ENCODE measurements around the gene C1QB. TPM values are rescaled to one million over a fixed set of nuclear protein-coding genes. Genes with fewer than 3 reads are reported as not detected.

Gene C1QB
- total RNA-seq, 1 donor from 2014 or later = not detected

DNA sequence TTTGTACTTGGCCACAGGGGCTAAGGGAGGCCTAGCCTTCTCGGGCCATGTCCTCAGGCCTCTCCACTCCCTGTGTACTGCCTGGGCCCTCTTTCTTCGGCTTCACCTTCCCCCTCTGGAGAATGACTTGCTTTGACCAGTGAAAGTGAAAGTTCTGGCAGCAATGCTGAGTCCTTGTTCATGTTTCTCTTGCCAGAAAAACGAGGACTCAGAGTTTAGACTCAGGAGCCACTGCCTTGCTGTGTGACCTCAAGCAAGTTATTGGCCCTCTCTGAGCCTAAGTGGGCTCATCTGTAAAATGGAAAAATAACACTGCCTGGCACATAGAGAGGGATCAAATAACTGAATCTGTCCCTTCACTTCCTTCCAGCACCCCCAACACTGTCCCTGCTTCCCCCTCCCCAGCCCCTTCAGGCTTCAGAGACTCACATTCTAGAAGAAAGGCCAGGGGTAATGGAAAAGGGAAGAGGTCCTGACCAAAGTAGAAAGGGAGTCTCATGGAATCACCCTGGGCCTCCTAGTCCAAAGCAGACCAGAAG is 15.1 kb upstream of the C1QB start:
- no peaks in the 10 kb centered on the region for H3K36me3 Mint-ChIP-seq (ENCODE audit: low read depth, unreplicated experiment)
- no peak for DNase-seq (ENCODE audit: low spot score)
- no peaks in the 10 kb centered on the region for H3K4me1 Mint-ChIP-seq (ENCODE audit: unreplicated experiment)
- H3K27ac Mint-ChIP-seq (ENCODE audit: unreplicated experiment) = no peak overlapping the region
- H3K9me3 Mint-ChIP-seq (ENCODE audit: unreplicated experiment) = no peaks in the 10 kb centered on the region
- TF ChIP-seq, protein P1, sequence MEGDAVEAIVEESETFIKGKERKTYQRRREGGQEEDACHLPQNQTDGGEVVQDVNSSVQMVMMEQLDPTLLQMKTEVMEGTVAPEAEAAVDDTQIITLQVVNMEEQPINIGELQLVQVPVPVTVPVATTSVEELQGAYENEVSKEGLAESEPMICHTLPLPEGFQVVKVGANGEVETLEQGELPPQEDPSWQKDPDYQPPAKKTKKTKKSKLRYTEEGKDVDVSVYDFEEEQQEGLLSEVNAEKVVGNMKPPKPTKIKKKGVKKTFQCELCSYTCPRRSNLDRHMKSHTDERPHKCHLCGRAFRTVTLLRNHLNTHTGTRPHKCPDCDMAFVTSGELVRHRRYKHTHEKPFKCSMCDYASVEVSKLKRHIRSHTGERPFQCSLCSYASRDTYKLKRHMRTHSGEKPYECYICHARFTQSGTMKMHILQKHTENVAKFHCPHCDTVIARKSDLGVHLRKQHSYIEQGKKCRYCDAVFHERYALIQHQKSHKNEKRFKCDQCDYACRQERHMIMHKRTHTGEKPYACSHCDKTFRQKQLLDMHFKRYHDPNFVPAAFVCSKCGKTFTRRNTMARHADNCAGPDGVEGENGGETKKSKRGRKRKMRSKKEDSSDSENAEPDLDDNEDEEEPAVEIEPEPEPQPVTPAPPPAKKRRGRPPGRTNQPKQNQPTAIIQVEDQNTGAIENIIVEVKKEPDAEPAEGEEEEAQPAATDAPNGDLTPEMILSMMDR (IDR thresholded peaks at IDR 0.05; ENCODE audit: unreplicated experiment) = no peak
- peaks cover 9% of the 10 kb centered on the region for H3K27me3 Mint-ChIP-seq (ENCODE audit: unreplicated experiment)
- no peak overlapping the region for H3K4me3 Mint-ChIP-seq (ENCODE audit: unreplicated experiment)

DNA sequence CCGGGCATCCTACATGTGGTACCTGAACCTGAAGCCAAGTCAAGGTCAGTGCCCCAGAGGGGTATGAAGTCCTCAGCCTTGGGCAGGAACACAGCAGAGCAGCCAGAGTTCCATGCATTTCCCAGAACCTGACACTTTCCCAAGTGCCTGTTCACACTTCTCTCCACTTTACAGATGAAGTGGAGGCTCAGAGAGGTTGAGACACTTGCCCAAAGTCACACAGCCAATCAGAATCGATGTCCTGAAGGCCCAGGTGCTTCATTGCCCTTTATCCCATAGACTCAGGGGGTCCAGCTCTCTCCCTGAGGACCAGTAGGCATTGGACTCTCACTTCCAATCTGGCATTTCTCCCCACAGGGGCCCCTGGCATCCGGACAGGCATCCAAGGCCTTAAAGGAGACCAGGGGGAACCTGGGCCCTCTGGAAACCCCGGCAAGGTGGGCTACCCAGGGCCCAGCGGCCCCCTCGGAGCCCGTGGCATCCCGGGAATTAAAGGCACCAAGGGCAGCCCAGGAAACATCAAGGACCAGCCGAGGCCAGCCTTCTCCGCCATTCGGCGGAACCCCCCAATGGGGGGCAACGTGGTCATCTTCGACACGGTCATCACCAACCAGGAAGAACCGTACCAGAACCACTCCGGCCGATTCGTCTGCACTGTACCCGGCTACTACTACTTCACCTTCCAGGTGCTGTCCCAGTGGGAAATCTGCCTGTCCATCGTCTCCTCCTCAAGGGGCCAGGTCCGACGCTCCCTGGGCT is 14.4 kb upstream of the C1QB start:
- TF ChIP-seq, protein P1 (IDR thresholded peaks at IDR 0.05; ENCODE audit: unreplicated experiment) = no peak
- DNase-seq (ENCODE audit: low spot score) = no peak
- Mint-ChIP-seq H3K27ac (ENCODE audit: unreplicated experiment) (no peak overlapping the region), H3K9me3 (ENCODE audit: unreplicated experiment) (no peaks in the 10 kb centered on the region), H3K27me3 (ENCODE audit: unreplicated experiment) (peaks cover 12% of the 10 kb centered on the region), H3K4me3 (ENCODE audit: unreplicated experiment) (no peak overlapping the region), H3K4me1 (ENCODE audit: unreplicated experiment) (no peaks in the 10 kb centered on the region), H3K36me3 (ENCODE audit: low read depth, unreplicated experiment) (no peaks in the 10 kb centered on the region)

GRCh38 chr1:22639286-22639685 is 13.8 kb upstream of the C1QB start:
- Mint-ChIP-seq H3K4me1 (ENCODE audit: unreplicated experiment) (no peaks in the 10 kb centered on the region), H3K36me3 (ENCODE audit: low read depth, unreplicated experiment) (no peaks in the 10 kb centered on the region), H3K27me3 (ENCODE audit: unreplicated experiment) (peaks cover 12% of the 10 kb centered on the region), H3K4me3 (ENCODE audit: unreplicated experiment) (no peak overlapping the region), H3K9me3 (ENCODE audit: unreplicated experiment) (no peaks in the 10 kb centered on the region), H3K27ac (ENCODE audit: unreplicated experiment) (no peak overlapping the region)
- DNase-seq (ENCODE audit: low spot score) = peak; percentile 22
- TF ChIP-seq, protein P1 (IDR thresholded peaks at IDR 0.05; ENCODE audit: unreplicated experiment) = no peak

DNA sequence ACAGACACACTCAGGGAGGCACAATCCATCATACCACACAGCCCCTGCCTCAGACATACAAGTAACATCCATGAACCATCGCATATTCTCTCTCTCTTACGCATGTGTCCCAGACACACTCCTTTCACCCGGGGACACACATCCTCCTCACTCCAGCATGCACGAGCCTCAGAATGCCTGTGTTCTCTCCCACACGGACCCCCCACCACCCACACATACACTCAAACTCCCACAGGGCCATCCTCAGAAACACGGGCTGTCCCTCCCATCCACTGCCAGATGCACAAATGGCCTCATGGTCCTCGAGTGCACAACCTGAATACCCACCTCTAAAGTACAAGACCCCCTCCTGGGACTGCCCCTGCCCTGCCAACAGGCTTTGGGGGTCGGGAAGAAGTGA is 11.8 kb upstream of the C1QB start:
- Mint-ChIP-seq H3K27me3 (ENCODE audit: unreplicated experiment) (peaks cover 12% of the 10 kb centered on the region), H3K36me3 (ENCODE audit: low read depth, unreplicated experiment) (no peaks in the 10 kb centered on the region), H3K4me1 (ENCODE audit: unreplicated experiment) (no peaks in the 10 kb centered on the region), H3K27ac (ENCODE audit: unreplicated experiment) (no peak overlapping the region), H3K9me3 (ENCODE audit: unreplicated experiment) (no peaks in the 10 kb centered on the region), H3K4me3 (ENCODE audit: unreplicated experiment) (no peak overlapping the region)
- TF ChIP-seq, protein P1 (IDR thresholded peaks at IDR 0.05; ENCODE audit: unreplicated experiment) = no peak
- DNase-seq (ENCODE audit: low spot score) = no peak

DNA sequence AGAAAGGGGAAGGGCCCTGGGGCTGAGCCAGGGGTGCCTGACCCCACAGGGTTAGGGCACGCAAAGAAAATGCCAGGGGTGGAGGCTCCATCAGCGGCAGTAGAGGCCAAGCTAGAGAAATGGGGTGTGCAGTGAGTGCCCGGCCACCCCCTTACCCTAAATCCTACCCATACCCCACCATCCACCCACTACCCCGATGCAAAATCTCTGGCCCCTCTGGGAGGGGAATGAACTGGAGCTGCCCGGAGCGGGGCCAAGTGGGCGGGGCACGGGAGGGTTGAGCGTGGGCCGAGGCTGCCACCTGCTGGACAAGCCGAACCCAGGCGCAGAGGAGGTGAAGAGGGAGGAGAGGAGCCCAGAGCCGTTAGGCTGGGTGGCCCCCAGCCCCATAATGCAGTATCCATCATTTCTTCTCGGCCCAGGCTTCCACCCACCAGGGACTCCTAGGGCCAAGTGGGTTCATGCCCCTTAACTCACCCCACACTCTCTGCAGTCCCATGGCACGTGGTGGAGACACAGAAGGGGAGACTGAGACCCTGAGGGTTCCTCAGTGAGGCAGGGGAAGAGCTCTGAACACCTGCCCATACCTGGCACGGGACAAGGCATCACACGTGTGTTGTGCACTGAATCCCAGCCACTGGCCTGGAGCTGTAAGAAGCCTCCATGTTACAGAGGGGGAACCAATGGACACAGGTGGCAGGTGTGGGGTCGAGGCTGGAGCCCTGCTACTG is 11.0 kb upstream of the C1QB start:
- Mint-ChIP-seq H3K27ac (ENCODE audit: unreplicated experiment) (no peak overlapping the region), H3K9me3 (ENCODE audit: unreplicated experiment) (no peaks in the 10 kb centered on the region), H3K4me3 (ENCODE audit: unreplicated experiment) (no peak overlapping the region), H3K4me1 (ENCODE audit: unreplicated experiment) (no peaks in the 10 kb centered on the region), H3K27me3 (ENCODE audit: unreplicated experiment) (peaks cover 12% of the 10 kb centered on the region), H3K36me3 (ENCODE audit: low read depth, unreplicated experiment) (no peaks in the 10 kb centered on the region)
- TF ChIP-seq, protein P1 (IDR thresholded peaks at IDR 0.05; ENCODE audit: unreplicated experiment) = peak; percentile 79
- peak; percentile 90 for DNase-seq (ENCODE audit: low spot score)
